ENCODE measurements around the gene CPED1. TPM values are rescaled to one million over a fixed set of nuclear protein-coding genes. Genes with fewer than 3 reads are reported as not detected.

CPED1 gene
- total and polyA plus RNA-seq, 3 experiments from 2014 or later: 0.09 to 0.27 TPM; not detected in 1

GRCh38 chr7:121079425-121080169, 91.1 kb downstream of the CPED1 start:
- Histone ChIP-seq H3K9me3 (ENCODE audit: low read length) (no peaks in the 10 kb centered on the region), H3K27ac (ENCODE audit: low read depth, low read length) (peak overlapping the region; percentile 78), H3K27me3 (ENCODE audit: insufficient read depth, low read length, poor library complexity, severe bottlenecking) (no peaks in the 10 kb centered on the region), H3K4me3 (ENCODE audit: low read length) (no peak overlapping the region), H3K36me3 (ENCODE audit: insufficient read depth, low read length) (no peaks in the 10 kb centered on the region), H3K4me1 (ENCODE audit: insufficient read depth, low read length) (no peaks in the 10 kb centered on the region)
- Mint-ChIP-seq H3K27ac (no peak overlapping the region), H3K9me3 (no peaks in the 10 kb centered on the region), H3K4me1 (no peaks in the 10 kb centered on the region), H3K27me3 (peaks cover 7 to 21% of the 10 kb centered on the region in 2 donors), H3K4me3 (no peak overlapping the region), H3K36me3 (no peaks in the 10 kb centered on the region)
- CTCF ChIA-PET: no interaction called here
- no peak for DNase-seq
- POLR2A ChIA-PET: no interaction called here

GRCh38 chr7:121080257-121080912, 91.9 kb downstream of the CPED1 start:
- no peaks in the 10 kb centered on the region for H3K27me3 ChIP-seq (ENCODE audit: insufficient read depth, low read length, poor library complexity, severe bottlenecking)
- POLR2A ChIA-PET: no interaction called here
- no peaks in the 10 kb centered on the region for H3K9me3 Mint-ChIP-seq
- peak overlapping the region; percentile 78 for H3K27ac ChIP-seq (ENCODE audit: low read depth, low read length)
- DNase-seq: no peak
- H3K9me3 ChIP-seq (ENCODE audit: low read length): no peaks in the 10 kb centered on the region
- H3K4me3 ChIP-seq (ENCODE audit: low read length): no peak overlapping the region
- H3K27ac Mint-ChIP-seq: no peak overlapping the region
- H3K4me1 ChIP-seq (ENCODE audit: insufficient read depth, low read length): no peaks in the 10 kb centered on the region
- no peak overlapping the region for H3K4me3 Mint-ChIP-seq
- CTCF ChIA-PET: interaction anchor here (0.9 to 3.1 kb wide), 4 partner anchors 9 to 105 kb away, joined by 3 to 37 read pairs (median 3); partner anchors contain the start of gene CPED1
- no peaks in the 10 kb centered on the region for H3K36me3 Mint-ChIP-seq
- no peaks in the 10 kb centered on the region for H3K36me3 ChIP-seq (ENCODE audit: insufficient read depth, low read length)
- peaks cover 9 to 26% of the 10 kb centered on the region in 2 donors for H3K27me3 Mint-ChIP-seq
- H3K4me1 Mint-ChIP-seq: no peaks in the 10 kb centered on the region

- ChIA-PET CTCF (interaction anchor here (0.9 to 3.1 kb wide), 5 partner anchors 9 to 105 kb away, joined by 3 to 37 read pairs (median 3); partner anchors contain the start of gene CPED1), POLR2A (no interaction called here)
- Histone ChIP-seq H3K36me3 (ENCODE audit: insufficient read depth, low read length) (no peaks in the 10 kb centered on the region), H3K27ac (ENCODE audit: low read depth, low read length) (no peak overlapping the region), H3K4me1 (ENCODE audit: insufficient read depth, low read length) (no peaks in the 10 kb centered on the region), H3K4me3 (ENCODE audit: low read length) (no peak overlapping the region), H3K27me3 (ENCODE audit: insufficient read depth, low read length, poor library complexity, severe bottlenecking) (no peaks in the 10 kb centered on the region), H3K9me3 (ENCODE audit: low read length) (no peaks in the 10 kb centered on the region)
- H3K4me3 Mint-ChIP-seq: no peak overlapping the region
- no peak for DNase-seq
- H3K36me3 Mint-ChIP-seq: no peaks in the 10 kb centered on the region
- no peak overlapping the region for H3K27ac Mint-ChIP-seq
- H3K4me1 Mint-ChIP-seq: no peaks in the 10 kb centered on the region
- H3K27me3 Mint-ChIP-seq: peaks cover 9 to 28% of the 10 kb centered on the region in 2 donors
- no peaks in the 10 kb centered on the region for H3K9me3 Mint-ChIP-seq
These were observed 92.4 kb downstream of the CPED1 start for GRCh38 chr7:121080913-121081326.

DNA sequence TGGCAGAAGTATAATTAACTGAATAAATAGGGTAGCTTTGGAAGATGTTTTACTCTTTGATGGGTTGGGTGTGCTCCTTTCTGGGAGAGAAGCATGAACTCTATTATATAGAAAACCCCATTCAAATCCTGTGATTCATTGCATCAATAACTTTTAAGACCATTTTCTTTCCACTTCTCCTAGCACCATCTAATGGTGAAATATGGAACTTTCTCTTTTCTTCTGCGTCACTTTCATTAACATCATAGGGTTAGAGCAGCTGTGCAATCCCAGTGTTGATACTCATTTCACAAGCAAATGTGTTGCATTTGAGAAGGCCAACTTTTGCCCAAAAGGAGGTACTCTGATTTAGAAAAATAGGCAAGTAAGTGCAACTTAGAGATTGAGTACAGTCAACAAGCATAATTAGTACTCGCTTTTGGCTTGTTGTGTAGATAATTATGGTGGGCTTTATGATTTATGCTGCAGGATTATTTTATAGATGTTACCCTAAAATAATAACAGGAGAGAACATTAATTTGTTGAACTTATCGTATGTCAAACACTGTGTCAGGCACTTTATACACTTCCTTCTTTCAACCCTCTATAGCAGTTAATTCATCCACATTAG, 92.9 kb downstream of the CPED1 start:
- Mint-ChIP-seq H3K27ac (no peak overlapping the region), H3K4me3 (no peak overlapping the region), H3K36me3 (no peaks in the 10 kb centered on the region), H3K9me3 (no peaks in the 10 kb centered on the region), H3K27me3 (peaks cover 9 to 33% of the 10 kb centered on the region in 2 donors), H3K4me1 (no peaks in the 10 kb centered on the region)
- ChIA-PET CTCF (interaction anchor here (0.9 to 3.1 kb wide), 8 partner anchors 10 to 289 kb away, joined by 3 to 37 read pairs (median 3); partner anchors contain the start of gene CPED1), POLR2A (no interaction called here)
- no peaks in the 10 kb centered on the region for H3K4me1 ChIP-seq (ENCODE audit: insufficient read depth, low read length)
- no peak overlapping the region for H3K4me3 ChIP-seq (ENCODE audit: low read length)
- H3K27me3 ChIP-seq (ENCODE audit: insufficient read depth, low read length, poor library complexity, severe bottlenecking): no peaks in the 10 kb centered on the region
- peak in 2 of 5 donors; percentile 14 to 42 for DNase-seq
- no peak overlapping the region for H3K27ac ChIP-seq (ENCODE audit: low read depth, low read length)
- no peaks in the 10 kb centered on the region for H3K36me3 ChIP-seq (ENCODE audit: insufficient read depth, low read length)
- H3K9me3 ChIP-seq (ENCODE audit: low read length): no peaks in the 10 kb centered on the region

DNA sequence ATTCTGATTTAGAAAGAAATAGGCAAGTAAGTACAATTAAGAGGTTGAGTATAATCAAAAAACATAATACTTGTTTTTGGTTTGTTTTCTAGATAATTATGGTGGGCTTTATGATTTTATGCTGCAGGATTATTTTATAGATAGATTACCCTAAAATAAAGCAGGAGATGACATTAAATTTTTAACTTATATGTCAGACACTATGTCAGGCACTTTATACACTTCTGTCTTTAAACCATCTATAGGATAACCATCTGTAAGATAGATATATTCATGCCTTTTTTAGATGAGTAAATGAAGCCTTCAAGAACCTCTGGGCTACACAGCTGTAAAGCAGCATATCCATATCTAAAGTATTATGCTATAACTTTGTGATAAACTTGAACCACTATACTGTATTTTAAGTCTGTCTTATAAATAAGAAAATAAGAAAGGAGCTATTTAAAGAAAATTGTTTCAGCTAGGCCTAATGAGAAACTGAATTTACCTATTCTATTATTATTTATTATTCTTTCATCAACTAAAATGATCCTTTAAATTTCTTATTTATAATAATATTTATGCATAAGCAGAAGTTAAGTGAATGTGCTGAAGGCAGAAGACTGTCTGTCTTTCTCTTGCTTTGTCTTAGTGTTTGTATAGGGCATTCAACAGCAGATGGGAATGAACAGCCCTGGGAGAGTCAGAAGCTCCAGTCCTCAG, 94.0 kb downstream of the CPED1 start:
- Mint-ChIP-seq H3K27me3 (peaks cover 7 to 40% of the 10 kb centered on the region in 2 donors), H3K27ac (no peak overlapping the region), H3K4me1 (no peaks in the 10 kb centered on the region), H3K9me3 (no peaks in the 10 kb centered on the region), H3K4me3 (no peak overlapping the region), H3K36me3 (no peaks in the 10 kb centered on the region)
- Histone ChIP-seq H3K36me3 (ENCODE audit: insufficient read depth, low read length) (no peaks in the 10 kb centered on the region), H3K4me1 (ENCODE audit: insufficient read depth, low read length) (no peaks in the 10 kb centered on the region), H3K27ac (ENCODE audit: low read depth, low read length) (no peak overlapping the region), H3K4me3 (ENCODE audit: low read length) (no peak overlapping the region), H3K27me3 (ENCODE audit: insufficient read depth, low read length, poor library complexity, severe bottlenecking) (no peaks in the 10 kb centered on the region), H3K9me3 (ENCODE audit: low read length) (no peaks in the 10 kb centered on the region)
- ChIA-PET CTCF (interaction anchor here (0.9 to 3.1 kb wide), 6 partner anchors 18 to 290 kb away, joined by 3 to 37 read pairs (median 3); partner anchors contain the start of gene CPED1), POLR2A (interaction anchor here (0.5 kb wide), 1 partner anchor 132 kb away, joined by 3 read pairs; the partner anchor contains the start of gene ING3)
- no peak for DNase-seq

- no peaks in the 10 kb centered on the region for H3K36me3 Mint-ChIP-seq
- no peak for DNase-seq
- H3K27ac Mint-ChIP-seq: no peak overlapping the region
- H3K27me3 Mint-ChIP-seq: peaks cover 4 to 45% of the 10 kb centered on the region in 2 donors
- ChIA-PET POLR2A (interaction anchor here (0.5 kb wide), 1 partner anchor 133 kb away, joined by 3 read pairs; the partner anchor contains the start of gene ING3), CTCF (interaction anchor here (0.9 to 3.1 kb wide), 3 partner anchors 95 to 291 kb away, joined by 3 to 37 read pairs (median 5); partner anchors contain the start of gene CPED1)
- Histone ChIP-seq H3K36me3 (ENCODE audit: insufficient read depth, low read length) (no peaks in the 10 kb centered on the region), H3K4me3 (ENCODE audit: low read length) (no peak overlapping the region), H3K27ac (ENCODE audit: low read depth, low read length) (no peak overlapping the region), H3K9me3 (ENCODE audit: low read length) (no peaks in the 10 kb centered on the region), H3K27me3 (ENCODE audit: insufficient read depth, low read length, poor library complexity, severe bottlenecking) (no peaks in the 10 kb centered on the region), H3K4me1 (ENCODE audit: insufficient read depth, low read length) (no peaks in the 10 kb centered on the region)
- no peaks in the 10 kb centered on the region for H3K4me1 Mint-ChIP-seq
- no peak overlapping the region for H3K4me3 Mint-ChIP-seq
- H3K9me3 Mint-ChIP-seq: no peaks in the 10 kb centered on the region
These were observed 94.8 kb downstream of the CPED1 start for GRCh38 chr7:121083138-121083789.

DNA sequence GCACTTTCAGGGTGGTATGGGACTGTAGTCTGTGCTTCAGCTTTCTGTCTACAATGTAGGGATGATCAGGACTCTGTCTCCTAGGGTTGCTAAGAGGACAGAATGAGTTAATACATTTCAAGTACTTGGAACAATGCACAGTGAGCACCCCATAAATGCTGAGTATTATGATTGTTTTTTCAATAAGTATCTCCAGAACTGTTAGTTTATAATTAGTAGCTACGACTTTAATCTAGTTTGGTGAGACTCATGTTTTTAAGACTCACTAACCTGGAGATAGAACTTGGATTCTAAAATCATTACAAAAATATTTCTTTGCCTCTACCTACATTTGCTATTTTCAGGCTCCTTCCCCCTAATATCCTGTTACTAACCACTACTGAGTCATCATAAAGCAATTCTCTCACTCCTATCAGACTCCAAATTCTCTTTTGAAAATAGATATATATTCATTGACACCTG, 95.3 kb downstream of the CPED1 start:
- no peak for DNase-seq
- ChIA-PET CTCF (interaction anchor here (0.9 to 3.1 kb wide), 5 partner anchors 10 to 278 kb away, joined by 3 to 37 read pairs (median 4); partner anchors contain the start of gene CPED1), POLR2A (no interaction called here)
- Histone ChIP-seq H3K4me1 (ENCODE audit: insufficient read depth, low read length) (no peaks in the 10 kb centered on the region), H3K9me3 (ENCODE audit: low read length) (no peaks in the 10 kb centered on the region), H3K27me3 (ENCODE audit: insufficient read depth, low read length, poor library complexity, severe bottlenecking) (no peaks in the 10 kb centered on the region), H3K4me3 (ENCODE audit: low read length) (no peak overlapping the region), H3K27ac (ENCODE audit: low read depth, low read length) (no peak overlapping the region), H3K36me3 (ENCODE audit: insufficient read depth, low read length) (no peaks in the 10 kb centered on the region)
- H3K4me1 Mint-ChIP-seq: no peaks in the 10 kb centered on the region
- H3K36me3 Mint-ChIP-seq: no peaks in the 10 kb centered on the region
- no peaks in the 10 kb centered on the region for H3K9me3 Mint-ChIP-seq
- no peak overlapping the region for H3K4me3 Mint-ChIP-seq
- peaks cover 5 to 40% of the 10 kb centered on the region in 2 donors for H3K27me3 Mint-ChIP-seq
- H3K27ac Mint-ChIP-seq: no peak overlapping the region

Data from CD8-positive, alpha-beta memory T cell (primary cell).